GM23338 (cell line): ENCODE measurements around the gene MYCN. TPM values are rescaled to one million over a fixed set of nuclear protein-coding genes. Genes with fewer than 3 reads are reported as not detected.

Experiments
- ATAC-seq: fragments of 200-7000 bp; cut with Tn5 transposase; 3 replicates; pipeline ENCODE4 v1.9.1; 2020
- DNase-seq: peaks from one replicate; pipeline ENCODE4 v3.0.0-alpha.2; 2015; ENCODE audit warnings: low spot score
- H2AFZ ChIP-seq: fragments of 200-600 bp; sonication (generic); 2 replicates; pipeline ENCODE4 v1.8.0; 2016; ENCODE audit warnings: antibody characterized with exemption, mild to moderate bottlenecking, moderate library complexity
- H3F3A ChIP-seq: fragments of 200-600 bp; sonication (generic); replicated peaks from 2 replicates; pipeline ENCODE4 v1.8.0; 2017; ENCODE audit warnings: antibody characterized with exemption, mixed run types, low read depth
- H3K27ac ChIP-seq: fragments of 200-600 bp; sonication (generic); 2 replicates; pipeline ENCODE4 v1.6.1; 2016; ENCODE audit warnings: low read depth
- H3K27me3 ChIP-seq: fragments of 200-600 bp; sonication (generic); 2 replicates; pipeline ENCODE4 v1.8.0; 2016; ENCODE audit warnings: mild to moderate bottlenecking, mixed run types, moderate library complexity; ENCODE audit not compliant: insufficient read depth
- H3K36me3 ChIP-seq: fragments of 200-600 bp; sonication (generic); 2 replicates; pipeline ENCODE4 v1.8.0; 2016; ENCODE audit warnings: mild to moderate bottlenecking; ENCODE audit not compliant: insufficient read depth
- H3K4me1 ChIP-seq: fragments of 200-600 bp; sonication (generic); 2 replicates; pipeline ENCODE4 v1.8.0; 2016; ENCODE audit warnings: mild to moderate bottlenecking, moderate library complexity; ENCODE audit not compliant: insufficient read depth
- H3K4me2 ChIP-seq: fragments of 200-600 bp; sonication (generic); 2 replicates; pipeline ENCODE4 v1.7.1; 2017; ENCODE audit warnings: mixed run types
- H3K4me3 ChIP-seq: fragments of 200-600 bp; sonication (generic); 2 replicates; pipeline ENCODE4 v1.6.1; 2016; ENCODE audit warnings: mixed run types
- H3K79me2 ChIP-seq: fragments of 200-600 bp; sonication (generic); replicated peaks from 2 replicates; pipeline ENCODE4 v1.8.0; 2017; ENCODE audit warnings: mild to moderate bottlenecking; ENCODE audit not compliant: insufficient read depth
- H3K9me2 ChIP-seq: fragments of 200-600 bp; sonication (generic); 2 replicates; pipeline ENCODE4 v1.8.0; 2017; ENCODE audit not compliant: insufficient read depth
- H4K20me1 ChIP-seq: fragments of 200-600 bp; sonication (generic); replicated peaks from 2 replicates; pipeline ENCODE4 v1.8.0; 2017; ENCODE audit warnings: mild to moderate bottlenecking; ENCODE audit not compliant: insufficient read depth
- H3K27ac Mint-ChIP-seq: 2 replicates; pipeline ENCODE4 v1.8.0; 2020; ENCODE audit warnings: inconsistent platforms, mild to moderate bottlenecking, moderate library complexity, mixed read lengths
- H3K27me3 Mint-ChIP-seq: 3 replicates; pipeline ENCODE4 v1.8.0; 2022; ENCODE audit warnings: low read depth, mild to moderate bottlenecking, moderate library complexity, mixed read lengths, inconsistent platforms; ENCODE audit not compliant: insufficient read depth, poor library complexity
- H3K36me3 Mint-ChIP-seq: 3 replicates; pipeline ENCODE4 v1.8.0; 2021; ENCODE audit warnings: low read depth, mild to moderate bottlenecking, inconsistent platforms, moderate library complexity, mixed read lengths
- H3K4me1 Mint-ChIP-seq: 3 replicates; pipeline ENCODE4 v1.8.0; 2020; ENCODE audit warnings: mild to moderate bottlenecking, inconsistent platforms, mixed read lengths
- H3K4me3 Mint-ChIP-seq: 3 replicates; pipeline ENCODE4 v1.8.0; 2021; ENCODE audit warnings: moderate library complexity, mild to moderate bottlenecking, inconsistent platforms, mixed read lengths
- H3K9me3 Mint-ChIP-seq: 3 replicates; pipeline ENCODE4 v1.8.0; 2020; ENCODE audit warnings: moderate library complexity, mild to moderate bottlenecking, inconsistent platforms, mixed read lengths
- CREB1 ChIP-seq: fragments of 250-450 bp; sonication (Bioruptor Pico); IDR thresholded peaks from 2 replicates; pipeline ENCODE4 v1.5.0; 2020; ENCODE audit warnings: low read depth, mild to moderate bottlenecking, moderate library complexity
- EZH2 ChIP-seq: fragments of 200-600 bp; sonication (generic); IDR thresholded peaks from one replicate; pipeline ENCODE4 v1.8.0; 2017; ENCODE audit warnings: antibody characterized with exemption, mild to moderate bottlenecking, low read depth; ENCODE audit not compliant: unreplicated experiment
- EZH2phosphoT487 ChIP-seq: fragments of 200-600 bp; sonication (generic); IDR thresholded peaks from one replicate; pipeline ENCODE4 v1.8.1; 2018; ENCODE audit warnings: antibody characterized with exemption; ENCODE audit not compliant: unreplicated experiment
- JUNB ChIP-seq: IDR thresholded peaks from one replicate; pipeline ENCODE4 v1.6.1; 2016; ENCODE audit warnings: antibody characterized with exemption; ENCODE audit not compliant: unreplicated experiment
- NANOG ChIP-seq: IDR thresholded peaks from 2 replicates; pipeline ENCODE4 v1.6.1; 2016; ENCODE audit warnings: antibody characterized with exemption, borderline replicate concordance
- POLR2AphosphoS5 ChIP-seq: IDR thresholded peaks from 2 replicates; pipeline ENCODE4 v1.6.1; 2016; ENCODE audit warnings: antibody characterized with exemption, low read depth
- STAT1 ChIP-seq: IDR thresholded peaks from one replicate; pipeline ENCODE4 v1.6.1; 2016; ENCODE audit warnings: antibody characterized with exemption; ENCODE audit not compliant: unreplicated experiment
- ZNF114 ChIP-seq: fragments of 250-450 bp; sonication (Bioruptor Pico); IDR thresholded peaks from 2 replicates; pipeline ENCODE4 v1.5.0; 2020; ENCODE audit warnings: mild to moderate bottlenecking, moderate library complexity
- ZNF331 ChIP-seq: fragments of 250-450 bp; sonication (Bioruptor Pico); IDR thresholded peaks from 2 replicates; pipeline ENCODE4 v1.5.0; 2020; ENCODE audit warnings: low read depth, mild to moderate bottlenecking, moderate library complexity
- polyA plus RNA-seq: library from polyadenylated mRNA; unstranded; fragments of >200 nt; fragmentation: Nextera tagmentation; extraction: Ambion mirVana; gene quantifications from 2 replicates; pipeline ENCODE4 v1.2.1, GENCODE V29; 2016
- total RNA-seq: library from RNA; depleted of rRNA; stranded (reverse); fragments of >200 nt; shearing (Covaris generic); gene quantifications from 2 replicates; pipeline ENCODE4 v1.2.3, GENCODE V29; 2014
- TF ChIP-seq, protein P1 (sequence below): fragments of 250-450 bp; sonication (Bioruptor Pico); IDR thresholded peaks from 2 replicates; pipeline ENCODE4 v1.5.0; 2020; ENCODE audit warnings: mild to moderate bottlenecking, moderate library complexity
- TF ChIP-seq, protein P2 (sequence below): IDR thresholded peaks from 2 replicates; pipeline ENCODE4 v1.6.1; 2016; ENCODE audit warnings: antibody characterized with exemption
- TF ChIP-seq, protein P3 (sequence below): IDR thresholded peaks from one replicate; pipeline ENCODE4 v1.6.1; 2018; ENCODE audit warnings: antibody characterized with exemption; ENCODE audit not compliant: unreplicated experiment
- TF ChIP-seq, protein P4 (sequence below), 2 experiments: fragments of 200-600 bp in 1 of 2; sonication (generic) in 1 of 2; conservative IDR thresholded peaks; 2 replicates each; pipeline versions ENCODE4 v1.5.1 to v1.6.1; 2016 to 2017; ENCODE audit warnings: antibody characterized with exemption in 2 of 2, low read depth in 2 of 2, mild to moderate bottlenecking in 2 of 2, moderate library complexity in 1 of 2

The MYCN gene
- total and polyA plus RNA-seq, 2 experiments from 2014 or later: 50.8 to 145 TPM

DNA sequence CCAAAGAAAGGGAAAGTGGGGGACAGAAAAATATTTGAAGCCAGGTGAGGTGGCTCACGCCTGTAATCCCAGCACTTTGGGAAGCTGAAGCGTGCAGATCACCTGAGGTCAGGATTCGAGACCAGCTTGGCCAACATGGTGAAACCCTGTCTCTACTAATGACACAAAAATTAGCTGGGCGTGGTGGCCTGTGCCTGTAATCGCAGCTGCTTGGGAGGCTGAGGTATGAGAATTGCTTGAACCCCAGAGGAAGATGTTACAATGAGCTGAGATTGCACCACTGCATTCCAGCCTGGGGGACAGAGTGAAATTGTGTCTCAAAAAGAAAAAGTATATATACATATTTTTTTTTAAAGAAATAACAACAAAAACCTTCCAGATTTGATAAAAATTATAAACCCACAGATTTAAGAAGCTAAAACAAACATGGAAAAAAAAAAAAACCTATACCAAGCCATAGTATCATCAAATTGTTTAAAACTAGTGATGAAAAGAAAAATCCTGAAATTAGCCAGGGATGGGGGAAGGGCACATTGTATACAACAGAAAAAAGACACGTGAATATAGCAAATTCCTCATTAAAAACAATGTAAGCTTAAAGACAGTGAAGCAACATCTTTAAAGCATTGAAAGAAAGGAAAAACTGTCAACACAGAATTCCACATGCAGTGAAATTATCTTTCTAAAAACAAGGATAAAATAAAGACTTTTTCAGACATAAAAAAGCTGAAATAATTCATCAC, 40.4 kb upstream of the MYCN start:
- DNase-seq (no peak), ATAC-seq (no peak)
- Histone ChIP-seq H3K27ac (no peak overlapping the region), H4K20me1 (no peaks in the 10 kb centered on the region), H3K27me3 (no peaks in the 10 kb centered on the region), H3K4me3 (no peak overlapping the region), H3K4me2 (no peak overlapping the region), H3K4me1 (peaks cover 9% of the 10 kb centered on the region; the same call in 1 of the 2 replicates), H3K9me2 (no peaks in the 10 kb centered on the region), H3K79me2 (no peaks in the 10 kb centered on the region), H3F3A (no peaks in the 10 kb centered on the region), H2AFZ (peak overlapping the region; percentile 87; the same call in 1 of the 2 replicates), H3K36me3 (no peaks in the 10 kb centered on the region)
- TF ChIP-seq EZH2phosphoT487: no peak
- TF ChIP-seq CREB1 (CRISPR knock-in tag): no peak
- TF ChIP-seq, protein P1, sequence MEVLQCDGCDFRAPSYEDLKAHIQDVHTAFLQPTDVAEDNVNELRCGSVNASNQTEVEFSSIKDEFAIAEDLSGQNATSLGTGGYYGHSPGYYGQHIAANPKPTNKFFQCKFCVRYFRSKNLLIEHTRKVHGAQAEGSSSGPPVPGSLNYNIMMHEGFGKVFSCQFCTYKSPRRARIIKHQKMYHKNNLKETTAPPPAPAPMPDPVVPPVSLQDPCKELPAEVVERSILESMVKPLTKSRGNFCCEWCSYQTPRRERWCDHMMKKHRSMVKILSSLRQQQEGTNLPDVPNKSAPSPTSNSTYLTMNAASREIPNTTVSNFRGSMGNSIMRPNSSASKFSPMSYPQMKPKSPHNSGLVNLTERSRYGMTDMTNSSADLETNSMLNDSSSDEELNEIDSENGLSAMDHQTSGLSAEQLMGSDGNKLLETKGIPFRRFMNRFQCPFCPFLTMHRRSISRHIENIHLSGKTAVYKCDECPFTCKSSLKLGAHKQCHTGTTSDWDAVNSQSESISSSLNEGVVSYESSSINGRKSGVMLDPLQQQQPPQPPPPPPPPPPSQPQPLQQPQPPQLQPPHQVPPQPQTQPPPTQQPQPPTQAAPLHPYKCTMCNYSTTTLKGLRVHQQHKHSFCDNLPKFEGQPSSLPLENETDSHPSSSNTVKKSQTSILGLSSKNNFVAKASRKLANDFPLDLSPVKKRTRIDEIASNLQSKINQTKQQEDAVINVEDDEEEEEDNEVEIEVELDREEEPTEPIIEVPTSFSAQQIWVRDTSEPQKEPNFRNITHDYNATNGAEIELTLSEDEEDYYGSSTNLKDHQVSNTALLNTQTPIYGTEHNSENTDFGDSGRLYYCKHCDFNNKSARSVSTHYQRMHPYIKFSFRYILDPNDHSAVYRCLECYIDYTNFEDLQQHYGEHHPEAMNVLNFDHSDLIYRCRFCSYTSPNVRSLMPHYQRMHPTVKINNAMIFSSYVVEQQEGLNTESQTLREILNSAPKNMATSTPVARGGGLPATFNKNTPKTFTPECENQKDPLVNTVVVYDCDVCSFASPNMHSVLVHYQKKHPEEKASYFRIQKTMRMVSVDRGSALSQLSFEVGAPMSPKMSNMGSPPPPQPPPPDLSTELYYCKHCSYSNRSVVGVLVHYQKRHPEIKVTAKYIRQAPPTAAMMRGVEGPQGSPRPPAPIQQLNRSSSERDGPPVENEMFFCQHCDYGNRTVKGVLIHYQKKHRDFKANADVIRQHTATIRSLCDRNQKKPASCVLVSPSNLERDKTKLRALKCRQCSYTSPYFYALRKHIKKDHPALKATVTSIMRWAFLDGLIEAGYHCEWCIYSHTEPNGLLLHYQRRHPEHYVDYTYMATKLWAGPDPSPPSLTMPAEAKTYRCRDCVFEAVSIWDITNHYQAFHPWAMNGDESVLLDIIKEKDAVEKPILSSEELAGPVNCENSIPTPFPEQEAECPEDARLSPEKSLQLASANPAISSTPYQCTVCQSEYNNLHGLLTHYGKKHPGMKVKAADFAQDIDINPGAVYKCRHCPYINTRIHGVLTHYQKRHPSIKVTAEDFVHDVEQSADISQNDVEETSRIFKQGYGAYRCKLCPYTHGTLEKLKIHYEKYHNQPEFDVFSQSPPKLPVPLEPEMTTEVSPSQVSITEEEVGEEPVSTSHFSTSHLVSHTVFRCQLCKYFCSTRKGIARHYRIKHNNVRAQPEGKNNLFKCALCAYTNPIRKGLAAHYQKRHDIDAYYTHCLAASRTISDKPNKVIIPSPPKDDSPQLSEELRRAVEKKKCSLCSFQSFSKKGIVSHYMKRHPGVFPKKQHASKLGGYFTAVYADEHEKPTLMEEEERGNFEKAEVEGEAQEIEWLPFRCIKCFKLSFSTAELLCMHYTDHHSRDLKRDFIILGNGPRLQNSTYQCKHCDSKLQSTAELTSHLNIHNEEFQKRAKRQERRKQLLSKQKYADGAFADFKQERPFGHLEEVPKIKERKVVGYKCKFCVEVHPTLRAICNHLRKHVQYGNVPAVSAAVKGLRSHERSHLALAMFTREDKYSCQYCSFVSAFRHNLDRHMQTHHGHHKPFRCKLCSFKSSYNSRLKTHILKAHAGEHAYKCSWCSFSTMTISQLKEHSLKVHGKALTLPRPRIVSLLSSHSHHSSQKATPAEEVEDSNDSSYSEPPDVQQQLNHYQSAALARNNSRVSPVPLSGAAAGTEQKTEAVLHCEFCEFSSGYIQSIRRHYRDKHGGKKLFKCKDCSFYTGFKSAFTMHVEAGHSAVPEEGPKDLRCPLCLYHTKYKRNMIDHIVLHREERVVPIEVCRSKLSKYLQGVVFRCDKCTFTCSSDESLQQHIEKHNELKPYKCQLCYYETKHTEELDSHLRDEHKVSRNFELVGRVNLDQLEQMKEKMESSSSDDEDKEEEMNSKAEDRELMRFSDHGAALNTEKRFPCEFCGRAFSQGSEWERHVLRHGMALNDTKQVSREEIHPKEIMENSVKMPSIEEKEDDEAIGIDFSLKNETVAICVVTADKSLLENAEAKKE: no peak
- TF ChIP-seq, protein P2, sequence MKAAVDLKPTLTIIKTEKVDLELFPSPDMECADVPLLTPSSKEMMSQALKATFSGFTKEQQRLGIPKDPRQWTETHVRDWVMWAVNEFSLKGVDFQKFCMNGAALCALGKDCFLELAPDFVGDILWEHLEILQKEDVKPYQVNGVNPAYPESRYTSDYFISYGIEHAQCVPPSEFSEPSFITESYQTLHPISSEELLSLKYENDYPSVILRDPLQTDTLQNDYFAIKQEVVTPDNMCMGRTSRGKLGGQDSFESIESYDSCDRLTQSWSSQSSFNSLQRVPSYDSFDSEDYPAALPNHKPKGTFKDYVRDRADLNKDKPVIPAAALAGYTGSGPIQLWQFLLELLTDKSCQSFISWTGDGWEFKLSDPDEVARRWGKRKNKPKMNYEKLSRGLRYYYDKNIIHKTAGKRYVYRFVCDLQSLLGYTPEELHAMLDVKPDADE: no peak
- TF ChIP-seq ZNF331: no peak
- no peak for TF ChIP-seq POLR2AphosphoS5
- TF ChIP-seq, protein P3, sequence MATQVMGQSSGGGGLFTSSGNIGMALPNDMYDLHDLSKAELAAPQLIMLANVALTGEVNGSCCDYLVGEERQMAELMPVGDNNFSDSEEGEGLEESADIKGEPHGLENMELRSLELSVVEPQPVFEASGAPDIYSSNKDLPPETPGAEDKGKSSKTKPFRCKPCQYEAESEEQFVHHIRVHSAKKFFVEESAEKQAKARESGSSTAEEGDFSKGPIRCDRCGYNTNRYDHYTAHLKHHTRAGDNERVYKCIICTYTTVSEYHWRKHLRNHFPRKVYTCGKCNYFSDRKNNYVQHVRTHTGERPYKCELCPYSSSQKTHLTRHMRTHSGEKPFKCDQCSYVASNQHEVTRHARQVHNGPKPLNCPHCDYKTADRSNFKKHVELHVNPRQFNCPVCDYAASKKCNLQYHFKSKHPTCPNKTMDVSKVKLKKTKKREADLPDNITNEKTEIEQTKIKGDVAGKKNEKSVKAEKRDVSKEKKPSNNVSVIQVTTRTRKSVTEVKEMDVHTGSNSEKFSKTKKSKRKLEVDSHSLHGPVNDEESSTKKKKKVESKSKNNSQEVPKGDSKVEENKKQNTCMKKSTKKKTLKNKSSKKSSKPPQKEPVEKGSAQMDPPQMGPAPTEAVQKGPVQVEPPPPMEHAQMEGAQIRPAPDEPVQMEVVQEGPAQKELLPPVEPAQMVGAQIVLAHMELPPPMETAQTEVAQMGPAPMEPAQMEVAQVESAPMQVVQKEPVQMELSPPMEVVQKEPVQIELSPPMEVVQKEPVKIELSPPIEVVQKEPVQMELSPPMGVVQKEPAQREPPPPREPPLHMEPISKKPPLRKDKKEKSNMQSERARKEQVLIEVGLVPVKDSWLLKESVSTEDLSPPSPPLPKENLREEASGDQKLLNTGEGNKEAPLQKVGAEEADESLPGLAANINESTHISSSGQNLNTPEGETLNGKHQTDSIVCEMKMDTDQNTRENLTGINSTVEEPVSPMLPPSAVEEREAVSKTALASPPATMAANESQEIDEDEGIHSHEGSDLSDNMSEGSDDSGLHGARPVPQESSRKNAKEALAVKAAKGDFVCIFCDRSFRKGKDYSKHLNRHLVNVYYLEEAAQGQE: no peak
- TF ChIP-seq ZNF114 (CRISPR knock-in tag): no peak
- no peak for TF ChIP-seq JUNB
- TF ChIP-seq, protein P4, sequence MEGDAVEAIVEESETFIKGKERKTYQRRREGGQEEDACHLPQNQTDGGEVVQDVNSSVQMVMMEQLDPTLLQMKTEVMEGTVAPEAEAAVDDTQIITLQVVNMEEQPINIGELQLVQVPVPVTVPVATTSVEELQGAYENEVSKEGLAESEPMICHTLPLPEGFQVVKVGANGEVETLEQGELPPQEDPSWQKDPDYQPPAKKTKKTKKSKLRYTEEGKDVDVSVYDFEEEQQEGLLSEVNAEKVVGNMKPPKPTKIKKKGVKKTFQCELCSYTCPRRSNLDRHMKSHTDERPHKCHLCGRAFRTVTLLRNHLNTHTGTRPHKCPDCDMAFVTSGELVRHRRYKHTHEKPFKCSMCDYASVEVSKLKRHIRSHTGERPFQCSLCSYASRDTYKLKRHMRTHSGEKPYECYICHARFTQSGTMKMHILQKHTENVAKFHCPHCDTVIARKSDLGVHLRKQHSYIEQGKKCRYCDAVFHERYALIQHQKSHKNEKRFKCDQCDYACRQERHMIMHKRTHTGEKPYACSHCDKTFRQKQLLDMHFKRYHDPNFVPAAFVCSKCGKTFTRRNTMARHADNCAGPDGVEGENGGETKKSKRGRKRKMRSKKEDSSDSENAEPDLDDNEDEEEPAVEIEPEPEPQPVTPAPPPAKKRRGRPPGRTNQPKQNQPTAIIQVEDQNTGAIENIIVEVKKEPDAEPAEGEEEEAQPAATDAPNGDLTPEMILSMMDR (conservative IDR thresholded peaks at IDR 0.05; ENCODE audit: low read depth in 2 of 2): no peak
- TF ChIP-seq STAT1: no peak
- TF ChIP-seq NANOG: no peak
- TF ChIP-seq EZH2: no peak
- Mint-ChIP-seq H3K9me3 (peaks cover 24% of the 10 kb centered on the region), H3K27ac (no peak overlapping the region), H3K27me3 (peaks cover 5% of the 10 kb centered on the region), H3K4me3 (no peak overlapping the region), H3K36me3 (peaks cover 23% of the 10 kb centered on the region; the same call in 2 of the 3 replicates), H3K4me1 (peaks cover 13% of the 10 kb centered on the region)
